Fibroblast of villous mesenchyme (primary cell): ENCODE results near the gene RNFT2. TPM values are rescaled to one million over a fixed set of nuclear protein-coding genes. Genes with fewer than 3 reads are reported as not detected.
"Not testable (repeated sequence)": the region's sequence is repeated elsewhere in the genome, so short reads cannot be mapped to it uniquely, and the experiment has no call there.

ENCODE experiments used
- DNase-seq: peaks from one replicate; pipeline ENCODE4 v3.0.0-alpha.2; 2010; ENCODE audit warnings: low read depth
- H3K4me3 ChIP-seq: 2 replicates; pipeline ENCODE4 v1.5.1; 2011; ENCODE audit warnings: low read depth, mild to moderate bottlenecking, low read length
- total RNA-seq: library from RNA; depleted of rRNA; stranded (reverse); fragments of >200 nt; gene quantifications from 2 replicates; pipeline ENCODE4 v1.2.3, GENCODE V29; 2012
- TF ChIP-seq, protein P1 (sequence below): IDR thresholded peaks from 2 replicates; pipeline ENCODE4 v1.5.1; 2012; ENCODE audit warnings: low read depth, mild to moderate bottlenecking, low read length; ENCODE audit not compliant: insufficient read depth

The RNFT2 gene
- total RNA-seq, 1 donor, result 7.3 TPM

- no peak for DNase-seq
- TF ChIP-seq, protein P1, sequence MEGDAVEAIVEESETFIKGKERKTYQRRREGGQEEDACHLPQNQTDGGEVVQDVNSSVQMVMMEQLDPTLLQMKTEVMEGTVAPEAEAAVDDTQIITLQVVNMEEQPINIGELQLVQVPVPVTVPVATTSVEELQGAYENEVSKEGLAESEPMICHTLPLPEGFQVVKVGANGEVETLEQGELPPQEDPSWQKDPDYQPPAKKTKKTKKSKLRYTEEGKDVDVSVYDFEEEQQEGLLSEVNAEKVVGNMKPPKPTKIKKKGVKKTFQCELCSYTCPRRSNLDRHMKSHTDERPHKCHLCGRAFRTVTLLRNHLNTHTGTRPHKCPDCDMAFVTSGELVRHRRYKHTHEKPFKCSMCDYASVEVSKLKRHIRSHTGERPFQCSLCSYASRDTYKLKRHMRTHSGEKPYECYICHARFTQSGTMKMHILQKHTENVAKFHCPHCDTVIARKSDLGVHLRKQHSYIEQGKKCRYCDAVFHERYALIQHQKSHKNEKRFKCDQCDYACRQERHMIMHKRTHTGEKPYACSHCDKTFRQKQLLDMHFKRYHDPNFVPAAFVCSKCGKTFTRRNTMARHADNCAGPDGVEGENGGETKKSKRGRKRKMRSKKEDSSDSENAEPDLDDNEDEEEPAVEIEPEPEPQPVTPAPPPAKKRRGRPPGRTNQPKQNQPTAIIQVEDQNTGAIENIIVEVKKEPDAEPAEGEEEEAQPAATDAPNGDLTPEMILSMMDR, result no peak
- H3K4me3 ChIP-seq, result no peak overlapping the region
Observed at GRCh38 chr12:116731801-116732200, 6.3 kb upstream of the RNFT2 start.

DNA sequence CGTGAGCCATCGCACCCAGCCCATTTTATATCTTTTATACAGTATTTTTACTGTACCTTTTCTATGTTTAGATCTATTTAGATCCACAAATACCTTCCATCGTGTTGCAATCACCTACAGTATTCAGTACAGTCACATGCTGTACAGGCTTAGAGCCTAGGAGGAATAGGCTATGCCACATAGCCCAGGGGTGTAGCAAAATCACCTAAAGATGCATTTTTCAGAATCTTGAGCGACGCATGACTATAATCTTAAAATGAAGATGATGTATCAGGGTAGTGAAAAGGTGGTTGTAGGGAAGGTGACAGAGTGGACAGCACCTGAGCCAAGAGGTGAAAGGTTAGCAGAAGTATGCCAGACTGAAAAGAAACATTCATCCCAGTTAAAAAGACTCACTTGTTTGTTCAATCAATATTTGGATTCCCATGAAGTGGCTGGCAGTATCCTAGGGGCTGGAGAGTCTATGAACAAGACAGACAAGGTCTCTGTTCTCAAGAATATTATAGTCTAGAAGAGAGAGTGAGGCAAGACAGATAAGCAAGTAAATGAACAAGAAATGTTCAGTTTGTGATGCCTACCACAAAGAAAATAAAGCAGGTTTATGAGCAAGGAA, 3.9 kb upstream of the RNFT2 start:
- DNase-seq, result no peak
- H3K4me3 ChIP-seq, result no peak overlapping the region
- TF ChIP-seq, protein P1, result no peak

DNA sequence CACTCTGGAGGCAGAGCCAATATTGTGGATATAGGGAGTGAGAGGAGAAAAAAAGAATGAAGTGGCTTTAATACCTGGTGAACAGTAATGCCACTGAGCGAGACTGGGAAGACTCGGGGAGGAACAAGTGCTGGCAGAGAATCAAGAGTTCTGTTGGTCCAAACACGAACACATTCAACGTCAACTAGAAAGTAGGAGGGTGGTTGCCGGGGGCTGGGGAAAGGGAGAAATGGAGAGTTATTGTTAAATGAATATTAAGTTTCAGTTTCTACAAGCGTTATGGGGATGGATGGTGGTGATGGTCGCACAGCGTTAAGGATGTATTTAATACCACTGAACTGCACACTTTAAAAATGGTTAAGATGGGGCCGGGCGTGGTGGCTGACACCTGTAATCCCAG, 3.0 kb upstream of the RNFT2 start:
- TF ChIP-seq, protein P1, result no peak
- no peak overlapping the region for H3K4me3 ChIP-seq
- no peak for DNase-seq

DNA sequence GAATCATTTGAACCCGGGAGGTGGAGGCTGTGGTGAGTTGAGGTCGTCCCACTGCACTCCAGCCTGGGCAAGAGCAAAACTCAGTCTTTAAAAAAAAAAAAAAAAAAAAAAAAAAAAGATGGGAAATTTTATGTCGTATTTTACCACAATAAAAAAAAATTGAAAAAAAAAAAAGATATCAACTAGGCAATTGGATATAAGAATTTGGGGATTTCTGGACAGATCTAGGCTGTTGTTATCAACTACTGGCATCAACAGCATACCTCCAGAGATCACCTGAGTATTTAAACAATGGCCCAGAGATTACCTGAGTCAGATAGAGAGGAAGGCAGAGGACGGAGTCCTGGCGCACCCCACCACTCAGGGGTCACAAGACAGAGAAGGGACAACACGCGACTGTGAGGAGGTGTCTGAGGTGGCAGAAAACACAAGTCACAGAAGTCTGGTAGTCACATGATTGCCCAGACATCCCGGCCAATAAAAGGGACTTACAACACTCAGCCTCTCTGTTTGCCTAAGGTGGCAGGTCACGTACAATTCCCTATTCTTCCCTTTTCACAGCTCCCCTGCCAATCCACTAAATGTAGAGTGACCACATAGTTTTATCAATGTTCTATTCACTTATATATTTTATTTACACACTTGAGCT, 2.0 kb upstream of the RNFT2 start:
- no peak overlapping the region for H3K4me3 ChIP-seq
- no peak for DNase-seq
- TF ChIP-seq, protein P1, result no peak

DNA sequence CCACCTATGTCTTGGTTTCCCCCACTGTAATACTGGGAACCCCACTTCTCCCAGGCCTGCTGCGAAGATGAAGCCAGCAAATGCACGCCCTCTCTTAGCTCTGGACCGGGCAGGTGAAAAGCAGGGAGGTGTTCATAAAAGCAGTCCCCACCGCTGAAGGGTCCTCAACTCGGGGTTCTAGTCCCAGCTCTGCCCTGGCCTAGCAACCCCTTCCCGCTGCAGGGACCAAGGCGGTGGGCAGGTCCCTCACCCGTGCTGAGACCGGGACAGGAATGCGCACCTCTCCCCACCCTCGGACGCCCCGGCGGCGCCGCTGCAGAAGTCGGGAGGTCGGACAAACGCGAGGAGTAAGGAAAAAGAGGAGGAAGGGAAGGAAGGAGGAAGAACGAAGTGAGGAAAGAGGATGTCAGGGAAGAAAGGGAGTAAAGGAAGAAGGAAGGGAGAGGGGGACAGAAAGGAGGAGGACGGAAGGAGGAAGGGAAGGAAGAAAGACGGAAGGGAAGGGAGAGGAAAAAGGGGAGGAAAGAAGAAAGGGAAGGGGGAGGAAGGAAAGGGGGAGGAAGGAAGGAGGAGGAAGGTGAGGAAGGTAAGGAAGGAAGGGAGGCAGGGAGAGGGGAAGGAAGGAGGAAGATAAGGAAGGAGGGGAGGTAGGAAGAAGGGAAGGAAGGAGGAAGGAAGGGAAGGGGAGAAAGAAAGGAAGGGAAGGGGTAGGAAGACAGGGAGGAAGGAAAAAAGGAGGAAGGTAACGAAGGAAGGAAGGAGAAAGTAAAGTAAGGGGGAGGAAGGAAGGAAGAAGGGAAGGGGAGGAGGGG, 947 bp upstream of the RNFT2 start:
- peak overlapping the region; percentile 70 for H3K4me3 ChIP-seq
- TF ChIP-seq, protein P1, result no peak
- DNase-seq, result no peak

- no peak for DNase-seq
- H3K4me3 ChIP-seq, result no peak overlapping the region
- TF ChIP-seq, protein P1, result no peak
Observed at GRCh38 chr12:116739381-116739887, 1.3 kb downstream of the RNFT2 start.

- DNase-seq, H3K4me3 ChIP-seq: not testable (repeated sequence)
Observed at GRCh38 chr12:116742787-116743186, 4.7 kb downstream of the RNFT2 start.
